Hepatocyte (in vitro differentiated cells): ENCODE measurements around the gene PAPPA2. TPM values are rescaled to one million over a fixed set of nuclear protein-coding genes. Genes with fewer than 3 reads are reported as not detected.

Experiments
- DNase-seq: peaks from one replicate; pipeline ENCODE4 v3.0.0-alpha.2; 2016; ENCODE audit warnings: low spot score
- H2AFZ ChIP-seq: fragments of 200-600 bp; sonication (generic); 2 replicates; pipeline ENCODE4 v1.6.0; 2016; ENCODE audit warnings: antibody characterized with exemption, mild to moderate bottlenecking
- H3K27ac ChIP-seq: fragments of 200-600 bp; sonication (generic); 2 replicates; pipeline ENCODE4 v1.5.1; 2016; ENCODE audit warnings: mild to moderate bottlenecking
- H3K27me3 ChIP-seq: fragments of 200-600 bp; sonication (generic); 2 replicates; pipeline ENCODE4 v1.6.1; 2016
- H3K36me3 ChIP-seq: fragments of 200-600 bp; sonication (generic); replicated peaks from 2 replicates; pipeline ENCODE4 v1.5.1; 2016; ENCODE audit warnings: low read depth; ENCODE audit not compliant: insufficient read depth
- H3K4me1 ChIP-seq: fragments of 200-600 bp; sonication (generic); 2 replicates; pipeline ENCODE4 v1.5.1; 2016; ENCODE audit warnings: mild to moderate bottlenecking, moderate library complexity; ENCODE audit not compliant: insufficient read depth
- H3K4me2 ChIP-seq: fragments of 200-600 bp; sonication (generic); 2 replicates; pipeline ENCODE4 v1.6.0; 2016
- H3K4me3 ChIP-seq: fragments of 200-600 bp; sonication (generic); 2 replicates; pipeline ENCODE4 v1.5.1; 2016; ENCODE audit warnings: mild to moderate bottlenecking
- H3K79me2 ChIP-seq: fragments of 200-600 bp; sonication (generic); 2 replicates; pipeline ENCODE4 v1.6.0; 2017; ENCODE audit warnings: mild to moderate bottlenecking
- H3K9me2 ChIP-seq: fragments of 200-600 bp; sonication (generic); replicated peaks from 2 replicates; pipeline ENCODE4 v1.6.0; 2017; ENCODE audit warnings: mild to moderate bottlenecking; ENCODE audit not compliant: insufficient read depth
- H3K9me3 ChIP-seq: fragments of 200-600 bp; sonication (generic); 2 replicates; pipeline ENCODE4 v1.5.1; 2016; ENCODE audit warnings: low read depth, mild to moderate bottlenecking
- H4K20me1 ChIP-seq: fragments of 200-600 bp; sonication (generic); 2 replicates; pipeline ENCODE4 v1.6.0; 2016; ENCODE audit warnings: mild to moderate bottlenecking; ENCODE audit not compliant: insufficient read depth, poor library complexity, severe bottlenecking
- CTCF ChIP-seq: fragments of 200-600 bp; sonication (generic); IDR thresholded peaks from 2 replicates; pipeline ENCODE4 v1.5.1; 2016; ENCODE audit warnings: antibody characterized with exemption, mild to moderate bottlenecking; ENCODE audit not compliant: poor library complexity
- EZH2 ChIP-seq: fragments of 200-600 bp; sonication (generic); IDR thresholded peaks from 2 replicates; pipeline ENCODE4 v1.6.1; 2016; ENCODE audit warnings: antibody characterized with exemption, mild to moderate bottlenecking, borderline replicate concordance
- EZH2phosphoT487 ChIP-seq: fragments of 200-600 bp; sonication (generic); IDR thresholded peaks from one replicate; pipeline ENCODE4 v1.6.1; 2018; ENCODE audit warnings: antibody characterized with exemption, mild to moderate bottlenecking, low read depth, moderate library complexity; ENCODE audit not compliant: unreplicated experiment, severe bottlenecking
- WGBS: methylation state at CpG from one replicate; pipeline ENCODE4 v1.1.6; 2016; ENCODE audit warnings: low lambda C conversion rate; ENCODE audit errors: missing lambda C conversion rate; 5-methylcytosine and 5-hydroxymethylcytosine counted together
- polyA plus RNA-seq: library from polyadenylated mRNA; unstranded; fragments of >200 nt; fragmentation: Nextera tagmentation; extraction: Ambion mirVana; gene quantifications from 2 replicates; pipeline ENCODE4 v1.2.1, GENCODE V29; 2016
- total RNA-seq: library from RNA; depleted of rRNA; stranded (reverse); fragments of >200 nt; gene quantifications from 2 replicates; pipeline ENCODE4 v1.2.3, GENCODE V29; 2014

PAPPA2 gene
- total and polyA plus RNA-seq, 2 experiments from 2014 or later: 1.9 to 2.6 TPM

GRCh38 chr1:176551146-176551545, 88.2 kb downstream of the PAPPA2 start:
- Histone ChIP-seq H3K27me3 (peaks cover 60% of the 10 kb centered on the region), H3K79me2 (no peaks in the 10 kb centered on the region), H4K20me1 (no peaks in the 10 kb centered on the region), H3K9me2 (no peaks in the 10 kb centered on the region), H3K9me3 (no peaks in the 10 kb centered on the region), H3K4me2 (peak overlapping the region; percentile 73), H2AFZ (no peak overlapping the region), H3K4me1 (peaks cover 6% of the 10 kb centered on the region), H3K27ac (no peak overlapping the region), H3K36me3 (no peaks in the 10 kb centered on the region), H3K4me3 (no peak overlapping the region)
- TF ChIP-seq EZH2phosphoT487: no peak
- no peak for TF ChIP-seq EZH2
- no peak for TF ChIP-seq CTCF
- 69% methylated on average over 6 of the region's 6 CpGs for WGBS
- DNase-seq: no peak

GRCh38 chr1:176552217-176552991, 89.4 kb downstream of the PAPPA2 start:
- WGBS: 19% methylated on average over 8 of the region's 10 CpGs
- peak overlapping the region; percentile 55 for H3K27ac ChIP-seq
- no peak overlapping the region for H3K4me3 ChIP-seq
- peaks cover 60% of the 10 kb centered on the region for H3K27me3 ChIP-seq
- no peak overlapping the region for H2AFZ ChIP-seq
- no peaks in the 10 kb centered on the region for H3K36me3 ChIP-seq
- H4K20me1 ChIP-seq: no peaks in the 10 kb centered on the region
- TF ChIP-seq EZH2 (no peak), CTCF (no peak), EZH2phosphoT487 (no peak)
- peak overlapping the region; percentile 73 for H3K4me2 ChIP-seq
- no peaks in the 10 kb centered on the region for H3K9me3 ChIP-seq
- peaks cover 6% of the 10 kb centered on the region for H3K4me1 ChIP-seq
- no peaks in the 10 kb centered on the region for H3K9me2 ChIP-seq
- peak; percentile 22 for DNase-seq
- no peaks in the 10 kb centered on the region for H3K79me2 ChIP-seq

- WGBS: 26% methylated on average over 7 of the region's 7 CpGs
- TF ChIP-seq CTCF (no peak), EZH2 (no peak), EZH2phosphoT487 (no peak)
- peak overlapping the region; percentile 73 for H3K4me2 ChIP-seq
Measured at GRCh38 chr1:176552999-176553398, 90.0 kb downstream of the PAPPA2 start.

More at GRCh38 chr1:176552999-176553398, 90.0 kb downstream of the PAPPA2 start:
- Histone ChIP-seq H3K79me2 (no peaks in the 10 kb centered on the region), H3K36me3 (no peaks in the 10 kb centered on the region), H4K20me1 (no peaks in the 10 kb centered on the region), H3K4me1 (peaks cover 6% of the 10 kb centered on the region), H3K4me3 (no peak overlapping the region), H3K27ac (peak overlapping the region; percentile 55), H3K9me2 (no peaks in the 10 kb centered on the region), H2AFZ (no peak overlapping the region), H3K9me3 (no peaks in the 10 kb centered on the region), H3K27me3 (peaks cover 60% of the 10 kb centered on the region)
- DNase-seq: no peak
